ENCODE data around the gene SLC15A3.

DNA sequence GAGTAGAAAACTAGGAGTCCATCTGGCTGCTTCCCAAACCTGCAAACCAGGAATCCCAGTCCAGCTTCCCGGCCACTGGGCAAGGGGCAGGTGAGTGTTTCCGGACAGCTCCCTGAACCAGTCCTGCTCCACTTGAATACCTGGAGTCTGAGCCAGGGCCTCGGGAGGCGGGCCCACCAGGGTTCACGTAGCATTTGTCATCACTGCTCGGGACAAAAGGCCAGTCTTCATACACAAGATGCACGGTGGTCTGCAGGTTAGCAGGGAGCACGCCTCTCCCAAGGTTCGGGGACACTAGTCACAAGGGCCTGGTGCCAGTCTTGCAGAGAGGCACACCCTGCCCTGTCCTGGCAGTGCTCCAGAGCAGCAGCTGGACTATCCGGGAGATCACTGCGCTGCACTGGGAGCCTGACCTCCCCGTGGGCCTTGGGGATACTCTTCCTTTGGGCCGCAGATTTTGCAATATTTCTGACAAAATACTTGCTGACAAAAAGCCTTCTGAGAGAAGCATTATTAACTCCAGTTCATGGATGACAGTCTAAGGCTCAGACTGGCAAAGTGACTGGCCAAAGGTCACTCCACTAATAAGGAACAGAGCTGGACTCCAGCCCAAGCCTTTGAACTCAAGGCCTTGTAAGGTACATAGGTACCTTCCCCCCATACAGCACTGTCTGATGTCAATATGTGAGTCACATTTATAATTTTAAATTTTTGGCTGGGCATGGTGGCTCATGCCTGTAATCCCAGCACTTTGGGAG, 44.6 kb upstream of the SLC15A3 start:
- TF ChIP-seq, protein P1, sequence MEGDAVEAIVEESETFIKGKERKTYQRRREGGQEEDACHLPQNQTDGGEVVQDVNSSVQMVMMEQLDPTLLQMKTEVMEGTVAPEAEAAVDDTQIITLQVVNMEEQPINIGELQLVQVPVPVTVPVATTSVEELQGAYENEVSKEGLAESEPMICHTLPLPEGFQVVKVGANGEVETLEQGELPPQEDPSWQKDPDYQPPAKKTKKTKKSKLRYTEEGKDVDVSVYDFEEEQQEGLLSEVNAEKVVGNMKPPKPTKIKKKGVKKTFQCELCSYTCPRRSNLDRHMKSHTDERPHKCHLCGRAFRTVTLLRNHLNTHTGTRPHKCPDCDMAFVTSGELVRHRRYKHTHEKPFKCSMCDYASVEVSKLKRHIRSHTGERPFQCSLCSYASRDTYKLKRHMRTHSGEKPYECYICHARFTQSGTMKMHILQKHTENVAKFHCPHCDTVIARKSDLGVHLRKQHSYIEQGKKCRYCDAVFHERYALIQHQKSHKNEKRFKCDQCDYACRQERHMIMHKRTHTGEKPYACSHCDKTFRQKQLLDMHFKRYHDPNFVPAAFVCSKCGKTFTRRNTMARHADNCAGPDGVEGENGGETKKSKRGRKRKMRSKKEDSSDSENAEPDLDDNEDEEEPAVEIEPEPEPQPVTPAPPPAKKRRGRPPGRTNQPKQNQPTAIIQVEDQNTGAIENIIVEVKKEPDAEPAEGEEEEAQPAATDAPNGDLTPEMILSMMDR (IDR thresholded peaks at IDR 0.05; ENCODE audit: insufficient read depth, low read length, poor library complexity, severe bottlenecking): no peak
- no peak for TF ChIP-seq EZH2phosphoT487 (conservative IDR thresholded peaks at IDR 0.05; ENCODE audit: low read length)
